ENCODE measurements around the gene KLHDC3. TPM values are rescaled to one million over a fixed set of nuclear protein-coding genes. Genes with fewer than 3 reads are reported as not detected.

The KLHDC3 gene
- total RNA-seq, 1 donor from 2014 or later: 67.4 TPM

GRCh38 chr6:43013097-43013842 lies 779 bp upstream of the KLHDC3 start:
- Mint-ChIP-seq H3K4me1 (ENCODE audit: low read depth, unreplicated experiment) (peaks cover 15% of the 10 kb centered on the region), H3K4me3 (ENCODE audit: unreplicated experiment) (peak overlapping the region; percentile 92), H3K27me3 (ENCODE audit: low read depth, unreplicated experiment) (no peaks in the 10 kb centered on the region), H3K36me3 (ENCODE audit: low read depth, unreplicated experiment) (peaks cover 16% of the 10 kb centered on the region), H3K9me3 (ENCODE audit: unreplicated experiment) (no peaks in the 10 kb centered on the region), H3K27ac (ENCODE audit: unreplicated experiment) (peak overlapping the region; percentile 78)
- Histone ChIP-seq H3K79me2 (ENCODE audit: insufficient read depth, low read length) (peaks cover 69% of the 10 kb centered on the region), H2AFZ (ENCODE audit: low read depth, low read length) (peak overlapping the region; percentile 50), H3K36me3 (ENCODE audit: insufficient read depth, low read length) (peaks cover 31% of the 10 kb centered on the region), H3K9ac (ENCODE audit: low read length) (peak overlapping the region; percentile 85), H3K27ac (ENCODE audit: low read depth, low read length) (peak overlapping the region; percentile 35), H3K4me1 (ENCODE audit: insufficient read depth, low read length) (peaks cover 26% of the 10 kb centered on the region), H4K20me1 (ENCODE audit: insufficient read depth, low read length) (peaks cover 36% of the 10 kb centered on the region), H3K27me3 (ENCODE audit: insufficient read depth, low read length) (no peaks in the 10 kb centered on the region), H3K4me2 (ENCODE audit: low read length) (peak overlapping the region; percentile 92), H3K9me3 (ENCODE audit: insufficient read depth, low read depth, low read length) (no peaks in the 10 kb centered on the region), H3K4me3 (ENCODE audit: insufficient read depth, low read depth, low read length) (peak overlapping the region; percentile 69)
- DNase-seq (ENCODE audit: low read depth) (no peak), FAIRE-seq (no peak)
- TF ChIP-seq EZH2 (IDR thresholded peaks at IDR 0.05; ENCODE audit: insufficient read depth, low read length): no peak
- TF ChIP-seq, protein P1, sequence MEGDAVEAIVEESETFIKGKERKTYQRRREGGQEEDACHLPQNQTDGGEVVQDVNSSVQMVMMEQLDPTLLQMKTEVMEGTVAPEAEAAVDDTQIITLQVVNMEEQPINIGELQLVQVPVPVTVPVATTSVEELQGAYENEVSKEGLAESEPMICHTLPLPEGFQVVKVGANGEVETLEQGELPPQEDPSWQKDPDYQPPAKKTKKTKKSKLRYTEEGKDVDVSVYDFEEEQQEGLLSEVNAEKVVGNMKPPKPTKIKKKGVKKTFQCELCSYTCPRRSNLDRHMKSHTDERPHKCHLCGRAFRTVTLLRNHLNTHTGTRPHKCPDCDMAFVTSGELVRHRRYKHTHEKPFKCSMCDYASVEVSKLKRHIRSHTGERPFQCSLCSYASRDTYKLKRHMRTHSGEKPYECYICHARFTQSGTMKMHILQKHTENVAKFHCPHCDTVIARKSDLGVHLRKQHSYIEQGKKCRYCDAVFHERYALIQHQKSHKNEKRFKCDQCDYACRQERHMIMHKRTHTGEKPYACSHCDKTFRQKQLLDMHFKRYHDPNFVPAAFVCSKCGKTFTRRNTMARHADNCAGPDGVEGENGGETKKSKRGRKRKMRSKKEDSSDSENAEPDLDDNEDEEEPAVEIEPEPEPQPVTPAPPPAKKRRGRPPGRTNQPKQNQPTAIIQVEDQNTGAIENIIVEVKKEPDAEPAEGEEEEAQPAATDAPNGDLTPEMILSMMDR (IDR thresholded peaks at IDR 0.05; ENCODE audit: insufficient read depth, low read depth, low read length): no peak

- Histone ChIP-seq H2AFZ (ENCODE audit: low read depth, low read length) (peak overlapping the region; percentile 12), H3K27ac (ENCODE audit: low read depth, low read length) (peak overlapping the region; percentile 73), H3K4me3 (ENCODE audit: insufficient read depth, low read depth, low read length) (peak overlapping the region; percentile 93), H3K79me2 (ENCODE audit: insufficient read depth, low read length) (peaks cover 75% of the 10 kb centered on the region), H4K20me1 (ENCODE audit: insufficient read depth, low read length) (peaks cover 33% of the 10 kb centered on the region), H3K9me3 (ENCODE audit: insufficient read depth, low read depth, low read length) (no peaks in the 10 kb centered on the region), H3K9ac (ENCODE audit: low read length) (peak overlapping the region; percentile 96), H3K4me1 (ENCODE audit: insufficient read depth, low read length) (peaks cover 26% of the 10 kb centered on the region), H3K4me2 (ENCODE audit: low read length) (peak overlapping the region; percentile 98), H3K27me3 (ENCODE audit: insufficient read depth, low read length) (no peaks in the 10 kb centered on the region), H3K36me3 (ENCODE audit: insufficient read depth, low read length) (peaks cover 23% of the 10 kb centered on the region)
- Mint-ChIP-seq H3K36me3 (ENCODE audit: low read depth, unreplicated experiment) (peaks cover 17% of the 10 kb centered on the region), H3K27ac (ENCODE audit: unreplicated experiment) (peak overlapping the region; percentile 85), H3K27me3 (ENCODE audit: low read depth, unreplicated experiment) (no peaks in the 10 kb centered on the region), H3K4me3 (ENCODE audit: unreplicated experiment) (peak overlapping the region; percentile 92), H3K9me3 (ENCODE audit: unreplicated experiment) (no peaks in the 10 kb centered on the region), H3K4me1 (ENCODE audit: low read depth, unreplicated experiment) (peaks cover 15% of the 10 kb centered on the region)
- TF ChIP-seq, protein P1 (IDR thresholded peaks at IDR 0.05; ENCODE audit: insufficient read depth, low read depth, low read length): no peak
- TF ChIP-seq EZH2 (IDR thresholded peaks at IDR 0.05; ENCODE audit: insufficient read depth, low read length): no peak
- DNase-seq (ENCODE audit: low read depth) (peak; percentile 23), FAIRE-seq (no peak)
Observed at GRCh38 chr6:43014434-43014909, 423 bp downstream of the KLHDC3 start.

Data from astrocyte (in vitro differentiated cells and primary cell).